ENCODE measurements around the gene NME9.
"Not testable (repeated sequence)": the region's sequence is repeated elsewhere in the genome, so short reads cannot be mapped to it uniquely, and the experiment has no call there.

NME9 gene

DNA sequence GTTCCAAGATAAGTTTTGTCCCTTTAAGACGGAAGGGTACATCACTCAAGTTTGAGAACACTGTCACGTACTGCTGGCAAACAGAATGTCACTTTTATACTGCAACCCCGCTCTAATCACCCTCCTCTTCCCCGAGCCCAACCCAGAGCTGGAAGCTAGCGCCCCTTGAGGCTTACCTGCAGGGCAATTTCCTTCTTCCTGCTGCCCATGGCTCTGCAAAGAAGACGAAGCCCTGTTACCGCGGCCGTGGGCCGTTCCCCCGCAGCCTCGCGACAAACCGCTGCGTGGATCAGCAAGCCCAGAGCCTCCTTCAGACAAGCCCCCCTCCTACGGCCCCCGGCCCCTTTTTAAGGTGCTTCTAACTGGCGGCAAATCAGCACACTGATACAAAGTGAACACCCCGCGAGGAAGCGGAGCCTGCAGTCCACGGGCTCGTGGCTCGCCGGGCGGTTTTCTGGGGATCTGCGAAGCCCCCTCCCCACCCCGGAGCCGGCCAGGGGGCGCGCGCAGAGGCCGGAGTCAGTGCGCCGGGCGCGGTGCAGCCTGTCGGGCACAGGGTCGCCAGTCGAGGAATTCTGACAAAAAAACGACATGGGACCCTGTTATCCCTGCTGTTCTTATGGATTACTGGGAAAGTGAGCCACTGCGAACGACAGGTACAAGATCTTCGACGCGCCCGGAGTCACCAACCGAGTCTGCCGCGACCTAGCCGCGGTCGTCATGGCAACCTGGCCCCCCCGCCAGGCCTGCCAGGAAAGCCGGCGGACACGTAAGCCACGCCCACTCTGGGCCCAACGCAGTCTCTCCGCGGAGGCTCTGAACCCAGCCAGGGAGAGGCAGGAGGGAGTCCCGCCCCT, at the start of gene NME9:
Gene NME9 (minus strand): TSS at position 725 of the 857 bp plus-strand sequence. CDS start 516 bp downstream, at position 209.
- DNase-seq: peak; percentile 82

DNA sequence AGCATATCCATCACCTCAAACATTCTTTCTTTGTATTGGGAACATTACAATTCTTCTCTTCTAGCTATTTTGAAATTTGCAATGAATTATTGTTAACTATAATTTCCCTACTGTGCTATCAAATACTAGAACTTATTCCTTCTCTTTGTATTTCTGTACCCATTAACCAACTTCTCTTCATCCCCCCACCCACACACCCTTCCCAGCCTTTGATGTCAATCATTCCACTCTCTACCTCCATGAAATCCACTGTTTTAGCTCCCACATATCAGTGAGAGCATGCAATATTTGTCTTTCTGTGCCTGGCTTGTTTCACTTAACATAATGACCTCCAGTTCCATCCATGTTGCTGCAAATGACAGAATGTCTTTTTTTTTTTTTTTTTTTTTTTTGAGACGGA, 49.3 kb upstream of the NME9 start:
- no peak for DNase-seq

DNA sequence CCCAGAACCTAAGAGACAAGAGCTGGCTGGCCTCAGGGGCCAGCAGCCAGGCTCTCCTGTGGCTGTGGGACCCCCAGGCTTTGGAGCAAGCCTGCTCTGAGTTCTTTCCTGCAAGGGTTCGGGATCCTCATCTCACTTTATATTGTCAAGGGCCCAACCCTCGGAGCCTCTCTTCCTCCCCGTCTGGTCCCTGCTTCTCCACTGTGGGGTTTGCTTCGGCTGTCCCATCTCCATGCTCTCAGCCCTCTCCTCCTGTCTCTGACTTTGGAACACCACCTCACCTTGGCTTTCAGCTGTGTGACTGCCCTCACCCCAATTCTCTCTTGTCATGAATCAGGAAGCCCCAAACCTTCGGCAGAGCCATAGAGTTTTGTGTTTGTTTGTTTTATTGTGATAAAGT, 48.7 kb upstream of the NME9 start:
- DNase-seq: no peak

GRCh38 chr3:138377804-138378203, 48.2 kb upstream of the NME9 start:
- DNase-seq: no peak

GRCh38 chr3:138377212-138377611, 47.6 kb upstream of the NME9 start:
- DNase-seq: not testable (repeated sequence)

DNA sequence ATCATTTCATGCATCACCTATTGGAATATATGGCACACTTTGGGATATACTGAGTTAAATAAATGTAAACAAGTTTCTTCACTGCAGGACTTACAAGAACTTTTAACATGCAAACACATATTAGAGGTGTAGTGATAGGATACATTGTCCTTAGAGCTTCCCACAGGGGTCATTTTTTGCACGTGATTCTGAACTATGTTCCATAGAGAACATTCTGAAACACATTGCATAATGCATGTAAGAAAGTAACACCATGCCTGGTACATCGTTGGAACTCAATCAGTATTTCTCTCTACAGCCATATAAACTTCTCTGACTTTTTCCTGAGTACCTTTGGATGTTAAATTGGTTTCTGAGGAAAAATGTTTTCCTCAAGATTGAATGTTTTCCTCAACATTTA, 47.0 kb upstream of the NME9 start:
- DNase-seq: no peak

- DNase-seq: no peak
Measured at GRCh38 chr3:138375447-138375846, 45.8 kb upstream of the NME9 start.

- no peak for DNase-seq
Measured at GRCh38 chr3:138374573-138375134, 45.0 kb upstream of the NME9 start.

- no peak for DNase-seq
Measured at GRCh38 chr3:138373736-138374094, 44.1 kb upstream of the NME9 start.

DNA sequence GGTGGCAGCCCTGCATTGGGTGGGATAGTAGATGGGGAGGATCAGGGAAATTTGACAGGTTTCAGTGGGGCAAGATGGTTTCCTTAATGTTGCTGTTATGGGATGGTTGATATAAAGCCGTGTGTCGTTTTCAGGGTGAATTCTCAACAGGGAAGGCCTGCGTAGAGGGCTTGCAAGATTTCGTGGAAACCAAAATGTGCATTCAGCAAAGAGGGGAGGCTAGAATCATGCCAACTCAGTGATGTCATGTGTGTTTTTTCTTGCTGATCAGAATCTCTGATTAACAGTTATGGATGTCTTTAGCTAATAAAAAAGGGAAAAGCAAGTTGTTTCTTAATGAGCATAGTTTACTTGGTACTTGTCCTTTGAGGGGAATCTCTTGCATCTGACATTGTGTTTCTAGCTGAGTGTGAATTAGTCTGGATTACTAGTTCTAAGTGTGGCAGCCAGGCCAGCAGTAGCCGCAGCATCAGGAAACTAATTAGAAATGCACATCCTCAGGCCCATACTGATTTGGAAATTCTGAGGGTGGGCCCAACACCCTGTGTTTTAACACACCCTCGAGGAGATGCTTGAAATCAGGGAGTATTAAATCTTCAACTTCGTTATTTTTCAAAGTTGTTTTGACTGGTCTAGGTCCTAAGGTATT, 43.6 kb upstream of the NME9 start:
- DNase-seq: no peak

DNA sequence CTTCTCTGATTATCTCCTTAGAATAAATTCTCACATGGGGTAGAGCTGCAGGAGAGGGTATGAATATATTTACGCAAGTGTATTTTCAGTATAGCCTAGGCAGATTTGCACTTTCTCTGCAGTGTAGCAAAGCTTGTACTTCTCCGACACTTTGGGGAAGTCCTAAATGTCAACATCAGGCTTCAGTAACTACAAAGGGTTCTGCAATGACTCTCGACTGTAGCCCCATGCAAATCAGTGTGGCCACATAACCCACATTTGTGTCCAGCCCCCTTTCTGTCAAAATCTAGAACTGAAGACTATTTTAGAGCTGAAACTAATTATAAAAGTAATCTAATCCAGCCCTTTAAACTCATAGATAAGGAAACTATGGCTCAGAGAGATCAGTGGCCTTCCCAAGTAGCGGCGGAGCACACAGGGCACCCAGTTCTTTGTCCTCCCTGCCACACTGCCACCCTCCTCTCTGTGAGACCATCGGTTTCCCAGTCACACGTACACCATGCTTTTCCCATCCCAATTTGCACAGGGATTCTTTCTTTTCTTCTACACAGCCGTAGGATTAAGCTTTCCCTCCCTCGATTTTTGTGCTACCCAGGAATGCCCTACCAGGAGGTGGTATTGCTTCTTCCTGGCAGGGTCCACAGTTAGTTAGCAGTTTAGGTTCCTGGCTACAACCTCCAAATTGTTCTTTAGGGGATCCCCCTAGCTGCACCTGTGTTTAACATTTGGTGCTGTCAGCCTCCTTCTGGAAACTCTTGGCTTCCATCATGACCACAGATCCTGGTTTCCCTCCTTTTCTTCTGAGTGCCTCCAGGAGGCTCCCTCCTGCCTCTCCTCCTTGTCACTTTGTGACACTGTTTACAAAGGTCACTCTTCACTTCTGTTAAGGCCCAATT, 41.7 kb upstream of the NME9 start:
- DNase-seq: no peak

DNA sequence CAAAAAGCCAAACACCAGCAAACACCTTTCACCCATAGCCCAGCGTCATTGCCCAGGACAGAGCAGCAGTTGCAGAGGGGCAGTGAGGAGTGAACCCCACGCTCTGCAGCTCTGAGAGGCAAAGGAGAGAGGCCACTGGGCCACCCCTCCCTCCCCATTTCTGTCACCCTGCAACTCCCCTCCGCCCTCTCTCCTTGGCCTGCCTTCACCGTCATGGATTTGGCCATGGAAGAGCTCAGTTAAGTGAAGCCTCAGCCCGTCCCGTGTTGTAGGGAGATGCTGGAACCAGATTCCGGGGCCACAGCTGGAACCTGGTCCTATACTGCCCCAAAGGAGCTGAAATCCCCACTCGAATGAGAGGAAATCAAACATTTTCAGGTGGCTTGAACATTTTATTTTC, 40.7 kb upstream of the NME9 start:
- DNase-seq: no peak

DNA sequence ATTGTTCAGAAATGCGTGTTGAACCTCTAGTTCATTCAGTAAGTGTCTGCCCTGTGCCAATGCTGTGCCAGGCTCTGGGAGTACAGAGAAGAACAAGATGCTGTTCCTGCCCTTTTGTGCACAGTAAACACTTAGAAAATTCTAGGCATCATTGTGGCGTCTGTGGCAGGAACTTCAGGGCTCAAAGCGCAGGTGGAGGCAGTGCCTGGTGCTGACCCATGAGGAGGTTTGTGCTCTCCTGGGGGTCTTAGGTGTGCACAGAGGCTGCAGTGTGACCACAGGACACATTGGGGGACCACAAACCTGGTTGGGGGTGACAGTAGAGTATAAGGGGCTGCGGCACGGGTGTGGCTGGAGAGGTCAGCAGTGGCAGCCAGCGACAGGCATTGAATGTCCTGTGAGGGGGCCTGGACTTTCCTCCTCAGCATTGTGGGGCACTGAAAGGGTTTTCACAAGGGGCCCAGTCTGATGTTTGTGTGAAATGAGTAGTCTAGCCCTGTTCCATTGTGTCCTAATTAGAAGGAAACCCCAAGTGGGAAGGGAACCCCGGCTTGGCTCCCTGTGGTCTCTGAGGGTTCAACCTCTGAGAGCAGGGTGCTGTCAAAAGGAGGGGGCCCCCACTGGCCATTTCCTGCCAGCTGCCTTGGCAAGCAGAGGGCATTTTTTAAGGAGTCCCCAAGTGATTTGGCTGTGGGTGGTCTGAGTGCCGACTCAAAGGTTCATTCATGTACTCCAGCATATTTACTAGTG, 39.7 kb upstream of the NME9 start:
- no peak for DNase-seq

DNA sequence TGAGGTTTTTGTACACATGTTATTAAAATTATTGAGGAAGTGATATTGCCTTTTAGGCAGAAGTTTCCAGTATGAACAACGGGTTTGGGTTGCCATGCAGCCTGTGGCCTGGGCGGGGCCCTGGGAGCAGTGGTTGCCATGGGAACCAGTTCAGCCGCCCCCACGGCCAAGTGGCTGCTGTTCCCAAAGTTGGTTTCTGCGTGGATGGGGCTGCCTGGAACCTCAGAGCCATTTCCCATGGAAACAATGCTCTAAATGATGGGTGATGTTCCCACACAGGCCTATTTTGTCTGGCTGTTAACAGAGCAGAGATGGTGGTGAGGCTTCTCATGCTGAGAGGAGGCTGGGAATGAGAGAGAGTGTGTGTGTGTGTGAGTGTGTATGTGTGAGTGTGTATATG, 38.3 kb upstream of the NME9 start:
- no peak for DNase-seq

DNA sequence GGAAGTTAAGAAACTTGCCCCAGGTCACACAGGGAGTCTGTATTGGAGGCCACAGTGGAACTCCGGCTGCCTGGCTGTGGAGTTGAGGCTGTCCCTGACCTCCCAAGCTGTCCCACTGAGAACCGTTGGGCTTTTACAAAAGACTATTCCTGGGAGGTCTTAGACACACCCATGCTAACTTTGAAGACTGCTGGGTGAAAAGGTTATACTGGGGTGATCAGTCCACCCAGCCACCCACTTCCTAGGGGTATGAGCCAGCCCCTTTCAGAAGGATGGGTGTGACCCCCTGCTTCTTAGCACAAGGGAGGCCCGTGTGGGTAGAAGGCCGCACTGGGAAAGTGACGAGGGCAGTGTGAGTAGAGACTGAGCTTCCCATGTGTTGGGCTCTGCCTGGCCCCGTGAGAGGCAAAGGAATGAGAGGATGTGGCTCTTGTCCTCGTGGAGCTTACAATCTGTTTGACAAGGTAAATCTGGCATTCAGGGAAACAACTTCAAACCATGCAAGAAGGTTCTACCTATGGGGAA, 37.7 kb upstream of the NME9 start:
- no peak for DNase-seq

- no peak for DNase-seq
Measured at GRCh38 chr3:138366006-138366759, 36.5 kb upstream of the NME9 start.

- DNase-seq: no peak
Measured at GRCh38 chr3:138365253-138365555, 35.6 kb upstream of the NME9 start.

GRCh38 chr3:138364356-138365252, 35.0 kb upstream of the NME9 start:
- DNase-seq: no peak

DNA sequence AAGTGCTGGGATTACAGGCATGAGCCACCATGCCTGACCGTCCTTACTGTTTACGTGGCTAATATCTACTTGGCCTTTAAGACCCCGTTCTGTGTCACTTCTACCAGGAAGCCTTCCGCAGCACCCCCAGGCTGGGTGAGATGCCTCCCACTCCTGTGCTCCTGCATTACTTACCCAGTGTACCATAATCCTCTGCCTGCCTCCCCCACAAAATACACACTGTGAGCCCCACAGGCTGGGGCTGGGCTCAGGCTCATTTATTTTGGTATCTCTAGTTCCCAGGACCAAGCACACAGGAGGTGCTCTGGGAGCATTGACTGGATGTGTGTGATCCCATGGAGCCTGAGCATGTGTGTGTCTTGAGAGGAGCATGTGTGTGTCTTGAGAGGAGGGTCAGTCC, 33.7 kb upstream of the NME9 start:
- DNase-seq: no peak

DNA sequence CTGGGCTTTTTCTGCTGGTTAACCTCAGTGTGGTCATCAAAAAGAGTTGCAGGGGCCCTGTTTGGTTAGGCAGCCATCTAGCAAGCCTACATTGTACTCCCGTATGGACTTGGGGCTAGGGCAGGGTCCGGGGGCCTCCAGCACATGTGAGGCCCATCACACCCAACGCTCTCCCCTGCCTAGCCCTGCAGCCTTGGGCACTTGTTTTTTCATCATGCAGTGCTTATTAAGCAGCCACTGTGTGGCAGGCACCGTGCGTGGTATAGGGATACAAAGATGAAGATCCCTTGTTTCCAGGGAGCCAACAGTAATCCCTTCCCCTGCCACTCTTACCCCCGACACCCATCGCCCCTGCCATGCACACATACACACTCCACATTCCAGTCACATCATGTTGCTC, 32.9 kb upstream of the NME9 start:
- DNase-seq: no peak

DNA sequence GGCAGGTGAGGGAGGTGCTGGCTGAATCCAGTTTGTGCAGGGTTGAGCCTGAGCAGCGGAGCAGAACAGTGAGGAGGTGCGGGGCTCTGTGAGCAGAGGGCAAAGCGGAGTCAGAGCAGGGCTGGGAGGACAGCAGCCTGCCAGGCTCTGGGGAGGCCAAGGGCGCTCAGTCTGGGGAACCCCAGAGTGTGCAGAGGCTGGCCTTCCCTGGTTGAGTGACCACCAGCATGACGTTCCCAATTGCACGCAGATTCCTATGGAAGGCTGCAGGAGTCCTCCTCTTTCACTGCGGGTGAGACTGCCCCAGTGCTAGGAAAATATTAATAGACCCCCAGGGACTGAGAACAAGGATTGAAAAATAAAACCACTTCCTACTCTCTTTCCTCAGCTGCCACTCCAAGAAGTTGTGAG, 31.9 kb upstream of the NME9 start:
- DNase-seq: no peak

Measured in SHP77 treated with DMSO at 0.1 percent for 48 hours (cell line).